HCT116 (cell line): ENCODE measurements around the gene HMCN2. TPM values are rescaled to one million over a fixed set of nuclear protein-coding genes. Genes with fewer than 3 reads are reported as not detected.
"Not testable (repeated sequence)": the region's sequence is repeated elsewhere in the genome, so short reads cannot be mapped to it uniquely, and the experiment has no call there.

Experiments used
- ATAC-seq: fragments of 200-7000 bp; cut with Tn5 transposase; 2 replicates; pipeline ENCODE4 v1.9.1; 2020; ENCODE audit warnings: mild to moderate bottlenecking, moderate library complexity
- BruUV-seq: library from RNA; stranded (reverse); fragments of 400-500 nt; replicated peaks from 2 replicates; lab custom pipeline; 2021; lab: Mats Ljungman, UMichigan
- CTCF ChIA-PET: fragments of 300-600 bp; sonication (Branson Sonifier 250); formaldehyde crosslinking; loops from one replicate; lab custom pipeline; 2021; ENCODE audit warnings: antibody characterized with exemption; lab: Charles Lee
- POLR2A ChIA-PET: fragments of 300-600, 350-600 bp; sonication (Branson Sonifier 250); formaldehyde crosslinking; loops from one replicate; lab custom pipeline; 2021; ENCODE audit warnings: antibody characterized with exemption; lab: Charles Lee
- RAD21 ChIA-PET, 2 experiments: fragments of 300-600 bp; sonication (Branson Sonifier 250); formaldehyde crosslinking; loops; one replicate each; lab custom pipeline; 2023; ENCODE audit warnings: low total read pairs in 2 of 2; ENCODE audit not compliant: uncharacterized antibody in 2 of 2, unreplicated experiment in 2 of 2, low non-redundant PET in 1 of 2; lab: Charles Lee
- DNase-seq: peaks from one replicate; pipeline ENCODE4 v3.0.0-alpha.2; 2010; ENCODE audit warnings: low read depth, low spot score
- H2AFZ ChIP-seq: fragments of 200-600 bp; shearing (Covaris generic), sonication (generic); 2 replicates; pipeline ENCODE4 v1.6.1; 2017; ENCODE audit warnings: low read depth, mixed run types, mixed read lengths, antibody characterized with exemption, low read length; ENCODE audit not compliant: poor library complexity, severe bottlenecking
- H3K27ac ChIP-seq: 2 replicates; pipeline ENCODE4 v1.5.1; 2012; ENCODE audit warnings: low read depth, low read length
- H3K27me3 ChIP-seq: fragments of 200-600 bp; sonication (generic); 2 replicates; pipeline ENCODE4 v1.6.1; 2016; ENCODE audit warnings: mixed run types, low read length, mixed read lengths; ENCODE audit not compliant: insufficient read depth
- H3K36me3 ChIP-seq, 2 experiments: fragments of 200-500 bp in 1 of 2; fragments of 200-600 bp in 1 of 2; sonication (Bioruptor generic) in 1 of 2; sonication (generic) in 1 of 2; 2 replicates each; pipeline versions ENCODE4 v1.5.1 to v1.6.1; 2014 to 2016; ENCODE audit warnings: low read length in 2 of 2, inconsistent platforms in 1 of 2, mixed read lengths in 1 of 2, mixed run types in 1 of 2; ENCODE audit not compliant: insufficient read depth in 2 of 2, control insufficient read depth in 1 of 2
- H3K4me1 ChIP-seq, 2 experiments: fragments of 200-600 bp in 1 of 2; sonication (generic) in 1 of 2; 2 replicates each; pipeline versions ENCODE4 v1.5.1 to v1.6.1; 2012 to 2017; ENCODE audit warnings: low read length in 2 of 2, inconsistent platforms in 1 of 2, mild to moderate bottlenecking in 1 of 2, mixed read lengths in 1 of 2, mixed run types in 1 of 2, moderate library complexity in 1 of 2; ENCODE audit not compliant: insufficient read depth in 2 of 2, control insufficient read depth in 1 of 2
- H3K4me2 ChIP-seq: fragments of 200-600 bp; sonication (generic); 2 replicates; pipeline ENCODE4 v1.6.1; 2017; ENCODE audit warnings: mixed run types, low read length, mixed read lengths
- H3K4me3 ChIP-seq, 2 experiments: fragments of 200-600 bp in 1 of 2; sonication (generic) in 1 of 2; replicated peaks in 1 of 2; 2 replicates each; pipeline ENCODE4 v1.5.1; 2011 to 2016; ENCODE audit warnings: low read length in 2 of 2, control low read depth in 1 of 2, low read depth in 1 of 2, mild to moderate bottlenecking in 1 of 2, mixed read lengths in 1 of 2, mixed run types in 1 of 2
- H3K79me2 ChIP-seq: fragments of 200-600 bp; sonication (generic); 2 replicates; pipeline ENCODE4 v1.6.1; 2017; ENCODE audit warnings: mild to moderate bottlenecking, mixed run types, low read length, moderate library complexity, mixed read lengths; ENCODE audit not compliant: insufficient read depth
- H3K9ac ChIP-seq: fragments of 200-600 bp; sonication (generic); 2 replicates; pipeline ENCODE4 v1.6.1; 2016; ENCODE audit warnings: low read length, mixed read lengths
- H3K9me2 ChIP-seq: fragments of 200-600 bp; sonication (generic), shearing (Covaris generic); 2 replicates; pipeline ENCODE4 v1.6.1; 2017; ENCODE audit warnings: mixed run types, mild to moderate bottlenecking, moderate library complexity; ENCODE audit not compliant: insufficient read depth
- H3K9me3 ChIP-seq, 2 experiments: fragments of 200-500 bp in 1 of 2; fragments of 200-600 bp in 1 of 2; sonication (Bioruptor generic) in 1 of 2; sonication (generic) in 1 of 2; 2 replicates each; pipeline ENCODE4 v1.6.1; 2014 to 2017; ENCODE audit warnings: low read length in 2 of 2, mixed read lengths in 2 of 2, inconsistent platforms in 1 of 2, low read depth in 1 of 2, mild to moderate bottlenecking in 1 of 2, mixed run types in 1 of 2, moderate library complexity in 1 of 2; ENCODE audit not compliant: control insufficient read depth in 1 of 2, insufficient read depth in 1 of 2
- H4K20me1 ChIP-seq: fragments of 200-600 bp; sonication (generic), shearing (Covaris generic); 2 replicates; pipeline ENCODE4 v1.6.1; 2017; ENCODE audit warnings: mixed run types, mild to moderate bottlenecking, moderate library complexity; ENCODE audit not compliant: insufficient read depth
- CBX3 ChIP-seq: IDR thresholded peaks from 2 replicates; pipeline ENCODE4 v1.6.1; 2012; ENCODE audit warnings: low read depth
- CEBPB ChIP-seq: IDR thresholded peaks from 2 replicates; pipeline ENCODE4 v1.6.1; 2012; ENCODE audit warnings: low read depth
- CTCF ChIP-seq, 3 experiments: fragments of 200-600 bp in 1 of 3; sonication (generic) in 1 of 3; IDR thresholded peaks in 2 of 3; conservative IDR thresholded peaks in 1 of 3; 2 replicates each; pipeline ENCODE4 v1.5.1; 2012 to 2017; ENCODE audit warnings: low read depth in 2 of 3, low read length in 2 of 3, antibody characterized with exemption in 1 of 3, borderline replicate concordance in 1 of 3, control low read depth in 1 of 3, mild to moderate bottlenecking in 1 of 3, mixed read lengths in 1 of 3, mixed run types in 1 of 3, moderate library complexity in 1 of 3; ENCODE audit not compliant: insufficient read depth in 1 of 3
- EGR1 ChIP-seq: IDR thresholded peaks from 2 replicates; pipeline ENCODE4 v1.6.1; 2012; ENCODE audit warnings: low read depth
- JUND ChIP-seq: IDR thresholded peaks from 2 replicates; pipeline ENCODE4 v1.6.1; 2012
- MAX ChIP-seq: IDR thresholded peaks from 2 replicates; pipeline ENCODE4 v1.6.1; 2012
- RAD21 ChIP-seq: IDR thresholded peaks from 2 replicates; pipeline ENCODE4 v1.6.1; 2012; ENCODE audit warnings: low read depth, mild to moderate bottlenecking
- TCF7L2 ChIP-seq: IDR thresholded peaks from 2 replicates; pipeline ENCODE4 v1.7.0; 2011; ENCODE audit warnings: borderline replicate concordance, inconsistent platforms; ENCODE audit not compliant: insufficient read depth, insufficient read length; ENCODE audit errors: extremely low read depth
- intact Hi-C: fragments of 100-400 bp; cut with micrococcal nuclease; formaldehyde crosslinking; loops from 2 replicates; pipeline ENCODE4 v1.10.0; 2022
- total RNA-seq: library from RNA; stranded (reverse); gene quantifications from one replicate; pipeline ENCODE4 v1.2.1, GENCODE V29; 2021; ENCODE audit not compliant: unreplicated experiment

Gene HMCN2
- total RNA-seq, 1 experiment from 2014 or later: 0.22 TPM

GRCh38 chr9:130337784-130338380, 72.3 kb downstream of the HMCN2 start:
- no peaks in the 10 kb centered on the region for H3K9me3 ChIP-seq
- ATAC-seq: peak; percentile 25; the same call in 1 of the 2 replicates
- CTCF ChIA-PET: no interaction called here
- no peak overlapping the region for H3K4me3 ChIP-seq
- no peaks in the 10 kb centered on the region for H3K36me3 ChIP-seq
- H2AFZ ChIP-seq: no peak overlapping the region
- no peak for TF ChIP-seq CTCF (IDR thresholded peaks at IDR 0.05 in 2 of 3, conservative IDR thresholded peaks at IDR 0.05 in 1 of 3; ENCODE audit: borderline replicate concordance in 1 of 3, insufficient read depth in 1 of 3, low read depth in 2 of 3, low read length in 2 of 3)
- no peak for TF ChIP-seq EGR1
- no peak for TF ChIP-seq JUND
- TF ChIP-seq MAX: no peak
- TF ChIP-seq CEBPB: no peak
- TF ChIP-seq TCF7L2: no peak
- TF ChIP-seq RAD21: no peak
- TF ChIP-seq CBX3: no peak
- no peaks in the 10 kb centered on the region for H3K79me2 ChIP-seq
- BruUV-seq: no TSS peak
- H3K9ac ChIP-seq: no peak overlapping the region
- DNase-seq: no peak
- no peak overlapping the region for H3K27ac ChIP-seq
- H3K9me2 ChIP-seq: no peaks in the 10 kb centered on the region
- POLR2A ChIA-PET: no interaction called here
- peaks cover 9% of the 10 kb centered on the region; the same call in 1 of the 2 replicates for H3K27me3 ChIP-seq
- no peaks in the 10 kb centered on the region; a peak in 1 of 4 replicates for H3K4me1 ChIP-seq
- intact Hi-C loops: no loop called here
- H4K20me1 ChIP-seq: no peaks in the 10 kb centered on the region
- RAD21 ChIA-PET: no interaction called here
- H3K4me2 ChIP-seq: no peak overlapping the region

- H3K9me3 ChIP-seq, H3K79me2 ChIP-seq, H3K4me2 ChIP-seq, H3K27me3 ChIP-seq, ATAC-seq, H4K20me1 ChIP-seq, H3K27ac ChIP-seq, intact Hi-C loops, H3K9ac ChIP-seq, H3K9me2 ChIP-seq, DNase-seq, CTCF ChIA-PET, BruUV-seq, H3K4me1 ChIP-seq, H2AFZ ChIP-seq, H3K4me3 ChIP-seq, H3K36me3 ChIP-seq, RAD21 ChIA-PET, POLR2A ChIA-PET: not testable (repeated sequence)
Measured at GRCh38 chr9:130338891-130339290, 73.3 kb downstream of the HMCN2 start.
